HCT116 (cell line): ENCODE results near the gene SYNE1. TPM values are rescaled to one million over a fixed set of nuclear protein-coding genes. Genes with fewer than 3 reads are reported as not detected.

ENCODE experiments used
- ATAC-seq: fragments of 200-7000 bp; cut with Tn5 transposase; 2 replicates; pipeline ENCODE4 v1.9.1; 2020; ENCODE audit warnings: mild to moderate bottlenecking, moderate library complexity
- BruUV-seq: library from RNA; stranded (reverse); fragments of 400-500 nt; replicated peaks from 2 replicates; lab custom pipeline; 2021; lab: Mats Ljungman, UMichigan
- CTCF ChIA-PET: fragments of 300-600 bp; sonication (Branson Sonifier 250); formaldehyde crosslinking; loops from one replicate; lab custom pipeline; 2021; ENCODE audit warnings: antibody characterized with exemption; lab: Charles Lee
- POLR2A ChIA-PET: fragments of 300-600, 350-600 bp; sonication (Branson Sonifier 250); formaldehyde crosslinking; loops from one replicate; lab custom pipeline; 2021; ENCODE audit warnings: antibody characterized with exemption; lab: Charles Lee
- RAD21 ChIA-PET, 2 experiments: fragments of 300-600 bp; sonication (Branson Sonifier 250); formaldehyde crosslinking; loops; one replicate each; lab custom pipeline; 2023; ENCODE audit warnings: low total read pairs in 2 of 2; ENCODE audit not compliant: uncharacterized antibody in 2 of 2, unreplicated experiment in 2 of 2, low non-redundant PET in 1 of 2; lab: Charles Lee
- DNase-seq: peaks from one replicate; pipeline ENCODE4 v3.0.0-alpha.2; 2010; ENCODE audit warnings: low read depth, low spot score
- H2AFZ ChIP-seq: fragments of 200-600 bp; shearing (Covaris generic), sonication (generic); 2 replicates; pipeline ENCODE4 v1.6.1; 2017; ENCODE audit warnings: low read depth, mixed run types, mixed read lengths, antibody characterized with exemption, low read length; ENCODE audit not compliant: poor library complexity, severe bottlenecking
- H3K27ac ChIP-seq: 2 replicates; pipeline ENCODE4 v1.5.1; 2012; ENCODE audit warnings: low read depth, low read length
- H3K27me3 ChIP-seq: fragments of 200-600 bp; sonication (generic); 2 replicates; pipeline ENCODE4 v1.6.1; 2016; ENCODE audit warnings: mixed run types, low read length, mixed read lengths; ENCODE audit not compliant: insufficient read depth
- H3K36me3 ChIP-seq, 2 experiments: fragments of 200-500 bp in 1 of 2; fragments of 200-600 bp in 1 of 2; sonication (Bioruptor generic) in 1 of 2; sonication (generic) in 1 of 2; 2 replicates each; pipeline versions ENCODE4 v1.5.1 to v1.6.1; 2014 to 2016; ENCODE audit warnings: low read length in 2 of 2, inconsistent platforms in 1 of 2, mixed read lengths in 1 of 2, mixed run types in 1 of 2; ENCODE audit not compliant: insufficient read depth in 2 of 2, control insufficient read depth in 1 of 2
- H3K4me1 ChIP-seq, 2 experiments: fragments of 200-600 bp in 1 of 2; sonication (generic) in 1 of 2; 2 replicates each; pipeline versions ENCODE4 v1.5.1 to v1.6.1; 2012 to 2017; ENCODE audit warnings: low read length in 2 of 2, inconsistent platforms in 1 of 2, mild to moderate bottlenecking in 1 of 2, mixed read lengths in 1 of 2, mixed run types in 1 of 2, moderate library complexity in 1 of 2; ENCODE audit not compliant: insufficient read depth in 2 of 2, control insufficient read depth in 1 of 2
- H3K4me2 ChIP-seq: fragments of 200-600 bp; sonication (generic); 2 replicates; pipeline ENCODE4 v1.6.1; 2017; ENCODE audit warnings: mixed run types, low read length, mixed read lengths
- H3K4me3 ChIP-seq, 2 experiments: fragments of 200-600 bp in 1 of 2; sonication (generic) in 1 of 2; replicated peaks in 1 of 2; 2 replicates each; pipeline ENCODE4 v1.5.1; 2011 to 2016; ENCODE audit warnings: low read length in 2 of 2, control low read depth in 1 of 2, low read depth in 1 of 2, mild to moderate bottlenecking in 1 of 2, mixed read lengths in 1 of 2, mixed run types in 1 of 2
- H3K79me2 ChIP-seq: fragments of 200-600 bp; sonication (generic); 2 replicates; pipeline ENCODE4 v1.6.1; 2017; ENCODE audit warnings: mild to moderate bottlenecking, mixed run types, low read length, moderate library complexity, mixed read lengths; ENCODE audit not compliant: insufficient read depth
- H3K9ac ChIP-seq: fragments of 200-600 bp; sonication (generic); 2 replicates; pipeline ENCODE4 v1.6.1; 2016; ENCODE audit warnings: low read length, mixed read lengths
- H3K9me2 ChIP-seq: fragments of 200-600 bp; sonication (generic), shearing (Covaris generic); 2 replicates; pipeline ENCODE4 v1.6.1; 2017; ENCODE audit warnings: mixed run types, mild to moderate bottlenecking, moderate library complexity; ENCODE audit not compliant: insufficient read depth
- H3K9me3 ChIP-seq, 2 experiments: fragments of 200-500 bp in 1 of 2; fragments of 200-600 bp in 1 of 2; sonication (Bioruptor generic) in 1 of 2; sonication (generic) in 1 of 2; 2 replicates each; pipeline ENCODE4 v1.6.1; 2014 to 2017; ENCODE audit warnings: low read length in 2 of 2, mixed read lengths in 2 of 2, inconsistent platforms in 1 of 2, low read depth in 1 of 2, mild to moderate bottlenecking in 1 of 2, mixed run types in 1 of 2, moderate library complexity in 1 of 2; ENCODE audit not compliant: control insufficient read depth in 1 of 2, insufficient read depth in 1 of 2
- H4K20me1 ChIP-seq: fragments of 200-600 bp; sonication (generic), shearing (Covaris generic); 2 replicates; pipeline ENCODE4 v1.6.1; 2017; ENCODE audit warnings: mixed run types, mild to moderate bottlenecking, moderate library complexity; ENCODE audit not compliant: insufficient read depth
- CBX3 ChIP-seq: IDR thresholded peaks from 2 replicates; pipeline ENCODE4 v1.6.1; 2012; ENCODE audit warnings: low read depth
- EGR1 ChIP-seq: IDR thresholded peaks from 2 replicates; pipeline ENCODE4 v1.6.1; 2012; ENCODE audit warnings: low read depth
- EZH2 ChIP-seq: fragments of 200-600 bp; sonication (generic); IDR thresholded peaks from 2 replicates; pipeline ENCODE4 v1.6.1; 2017; ENCODE audit warnings: antibody characterized with exemption, mixed run types
- EZH2phosphoT487 ChIP-seq: fragments of 200-600 bp; IDR thresholded peaks from 2 replicates; pipeline ENCODE4 v1.6.1; 2018; ENCODE audit warnings: antibody characterized with exemption, borderline replicate concordance
- FOSL1 ChIP-seq: IDR thresholded peaks from 2 replicates; pipeline ENCODE4 v1.6.1; 2012; ENCODE audit warnings: low read depth
- JUND ChIP-seq: IDR thresholded peaks from 2 replicates; pipeline ENCODE4 v1.6.1; 2012
- SP1 ChIP-seq: IDR thresholded peaks from 2 replicates; pipeline ENCODE4 v1.6.1; 2012; ENCODE audit warnings: low read depth
- TCF7L2 ChIP-seq: IDR thresholded peaks from 2 replicates; pipeline ENCODE4 v1.7.0; 2011; ENCODE audit warnings: borderline replicate concordance, inconsistent platforms; ENCODE audit not compliant: insufficient read depth, insufficient read length; ENCODE audit errors: extremely low read depth
- YY1 ChIP-seq: IDR thresholded peaks from 2 replicates; pipeline ENCODE4 v1.6.1; 2011; ENCODE audit warnings: low read length, low read depth, moderate library complexity, mild to moderate bottlenecking; ENCODE audit not compliant: insufficient replicate concordance; ENCODE audit errors: extremely low read depth
- ZBTB33 ChIP-seq: IDR thresholded peaks from 2 replicates; pipeline ENCODE4 v1.6.1; 2011; ENCODE audit warnings: mild to moderate bottlenecking, low read length, moderate library complexity; ENCODE audit not compliant: insufficient replicate concordance; ENCODE audit errors: extremely low read depth
- intact Hi-C: fragments of 100-400 bp; cut with micrococcal nuclease; formaldehyde crosslinking; loops from 2 replicates; pipeline ENCODE4 v1.10.0; 2022
- total RNA-seq: library from RNA; stranded (reverse); gene quantifications from one replicate; pipeline ENCODE4 v1.2.1, GENCODE V29; 2021; ENCODE audit not compliant: unreplicated experiment
- TF ChIP-seq, protein P1 (sequence below): IDR thresholded peaks from 2 replicates; pipeline ENCODE4 v1.6.1; 2012
- TF ChIP-seq, protein P2 (sequence below): IDR thresholded peaks from 2 replicates; pipeline ENCODE4 v1.6.1; 2012

The SYNE1 gene
- total RNA-seq, 1 experiment from 2014 or later: 5.4 TPM

DNA sequence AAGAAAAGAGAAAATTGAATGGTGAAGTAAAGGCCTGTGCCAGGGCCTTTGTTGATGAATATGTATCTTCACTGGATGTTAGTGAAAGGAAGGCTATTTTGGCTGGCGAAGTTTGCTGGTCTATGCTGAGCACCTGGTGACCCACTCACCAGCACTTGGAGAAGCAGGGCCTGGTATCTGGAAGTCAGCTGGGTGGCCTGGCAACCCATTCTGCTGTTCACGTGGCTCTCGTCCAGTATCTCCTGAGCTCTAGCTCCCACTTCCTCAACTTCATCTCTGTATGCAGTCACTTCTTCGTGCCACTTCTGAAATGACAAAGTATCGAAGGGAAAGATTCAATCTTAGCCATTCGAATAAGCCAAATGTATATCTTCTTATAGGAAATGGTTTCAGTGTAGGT, 283.7 kb downstream of the SYNE1 start (continued):
- no peak for TF ChIP-seq YY1
- no peak for TF ChIP-seq JUND
- no peak for TF ChIP-seq SP1
- TF ChIP-seq EGR1: no peak
- no peak for TF ChIP-seq FOSL1

DNA sequence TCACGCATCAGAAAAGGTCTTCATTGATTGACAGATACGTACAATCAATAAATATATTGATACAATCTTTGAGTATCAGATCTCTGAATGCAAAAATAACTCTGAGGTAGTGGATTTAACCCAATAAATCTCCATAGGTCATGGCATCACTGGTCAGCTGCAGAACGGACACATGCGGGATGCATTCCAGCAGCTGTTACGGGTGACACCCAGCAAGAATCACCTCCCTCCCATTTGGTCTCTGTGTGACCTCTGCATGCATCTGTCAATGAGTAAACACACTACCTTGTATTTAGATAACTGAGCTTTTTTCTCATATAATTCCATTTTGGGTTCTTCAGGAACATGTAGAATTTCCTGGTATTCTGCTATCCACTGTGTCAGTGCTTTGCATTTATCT, 285.4 kb downstream of the SYNE1 start:
- ATAC-seq (no peak), DNase-seq (no peak)
- no peaks in the 10 kb centered on the region for H3K4me1 ChIP-seq
- no peaks in the 10 kb centered on the region for H3K27me3 ChIP-seq
- H3K79me2 ChIP-seq: no peaks in the 10 kb centered on the region
- no peak overlapping the region for H3K9ac ChIP-seq
- H3K27ac ChIP-seq: no peak overlapping the region
- CTCF ChIA-PET: interaction anchor here (4.2 kb wide), 1 partner anchor 13 kb away, joined by 13 read pairs; no protein-coding TSS in a partner anchor
- no peaks in the 10 kb centered on the region for H4K20me1 ChIP-seq
- BruUV-seq: no TSS peak
- intact Hi-C loops: no loop called here
- no peak for TF ChIP-seq EGR1
- TF ChIP-seq, protein P1, sequence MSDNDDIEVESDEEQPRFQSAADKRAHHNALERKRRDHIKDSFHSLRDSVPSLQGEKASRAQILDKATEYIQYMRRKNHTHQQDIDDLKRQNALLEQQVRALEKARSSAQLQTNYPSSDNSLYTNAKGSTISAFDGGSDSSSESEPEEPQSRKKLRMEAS: no peak
- no peak for TF ChIP-seq YY1
- TF ChIP-seq ZBTB33: no peak
- no peak for TF ChIP-seq EZH2phosphoT487
- no peak for TF ChIP-seq EZH2
- no peak for TF ChIP-seq TCF7L2
- TF ChIP-seq, protein P2, sequence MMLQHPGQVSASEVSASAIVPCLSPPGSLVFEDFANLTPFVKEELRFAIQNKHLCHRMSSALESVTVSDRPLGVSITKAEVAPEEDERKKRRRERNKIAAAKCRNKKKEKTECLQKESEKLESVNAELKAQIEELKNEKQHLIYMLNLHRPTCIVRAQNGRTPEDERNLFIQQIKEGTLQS: no peak
- no peak for TF ChIP-seq CBX3
- no peaks in the 10 kb centered on the region for H3K9me2 ChIP-seq
- no peaks in the 10 kb centered on the region for H3K9me3 ChIP-seq
- POLR2A ChIA-PET: no interaction called here
- no peak overlapping the region for H3K4me2 ChIP-seq
- H3K4me3 ChIP-seq: no peak overlapping the region
- RAD21 ChIA-PET: no interaction called here
- H2AFZ ChIP-seq: no peak overlapping the region
- H3K36me3 ChIP-seq: no peaks in the 10 kb centered on the region
